Uterus (tissue), 4 donors: ENCODE results near the gene NTPCR. TPM values are rescaled to one million over a fixed set of nuclear protein-coding genes. Genes with fewer than 3 reads are reported as not detected.

Source experiments
- DNase-seq, 2 donors: peaks; one replicate each; pipeline ENCODE4 v3.0.0-alpha.2; 2019 to 2020
- H3K27ac ChIP-seq, 2 donors: fragments of 200-600 bp; sonication (generic); 1 replicate in 1 of 2; 2 replicates in 1 of 2; pipeline ENCODE4 v1.5.1; 2016 to 2018
- H3K27me3 ChIP-seq, 2 donors: fragments of 200-600 bp; sonication (generic); one replicate each; pipeline ENCODE4 v1.5.1; 2018 to 2019; ENCODE audit warnings: control low read depth in 1 of 2
- H3K36me3 ChIP-seq, 2 donors: fragments of 200-600 bp; sonication (generic); one replicate each; pipeline ENCODE4 v1.5.1; 2019; ENCODE audit warnings: control low read depth in 1 of 2
- H3K4me1 ChIP-seq, 2 donors: fragments of 200-600 bp; sonication (generic); one replicate each; pipeline ENCODE4 v1.5.1; 2018 to 2019; ENCODE audit warnings: control low read depth in 1 of 2
- H3K4me3 ChIP-seq, 2 donors: fragments of 200-600 bp; sonication (generic); 1 replicate in 1 of 2; 2 replicates in 1 of 2; pipeline ENCODE4 v1.5.1; 2018 to 2019; ENCODE audit warnings: mild to moderate bottlenecking in 1 of 2
- H3K9me3 ChIP-seq, 2 donors: fragments of 200-600 bp; sonication (generic); one replicate each; pipeline ENCODE4 v1.5.1; 2019; ENCODE audit warnings: control low read depth in 1 of 2
- CTCF ChIP-seq, 4 experiments: fragments of 200-600 bp in 2 of 4; fragments of 450-650 bp in 2 of 4; sonication (generic) in 2 of 4; IDR thresholded peaks; one replicate each; pipeline ENCODE4 v1.5.1; 2016 to 2019; ENCODE audit warnings: antibody characterized with exemption in 4 of 4, mild to moderate bottlenecking in 2 of 4, moderate library complexity in 1 of 4
- POLR2A ChIP-seq, 2 donors: fragments of 450-650 bp; IDR thresholded peaks; one replicate each; pipeline ENCODE4 v1.6.1; 2016; ENCODE audit warnings: antibody characterized with exemption in 2 of 2, mild to moderate bottlenecking in 1 of 2, moderate library complexity in 1 of 2
- intact Hi-C: fragments of 100-400 bp; cut with DNase I; formaldehyde crosslinking; loops from one replicate; pipeline ENCODE4 v1.15.1; 2023; ENCODE audit warnings: low total_unique reads
- total RNA-seq, 4 donors: library from RNA; depleted of rRNA in 3 of 4; stranded (reverse); fragments of >200 nt in 3 of 4; gene quantifications; one replicate each; pipeline versions ENCODE4 v1.1.0 to v1.2.4, GENCODE V29; 2014 to 2023
- donor health status: DM: yes; HTN: yes; CAD: no.

Gene NTPCR
- total RNA-seq, 4 donors from 2014 or later, result 7.4 to 30.1 (median 17.1) TPM

GRCh38 chr1:232927830-232928505 lies 22.4 kb upstream of the NTPCR start:
- TF ChIP-seq CTCF (IDR thresholded peaks at IDR 0.05) (no peak), POLR2A (IDR thresholded peaks at IDR 0.05) (no peak)
- no peaks in the 10 kb centered on the region for H3K9me3 ChIP-seq
- no peaks in the 10 kb centered on the region for H3K36me3 ChIP-seq
- no peak overlapping the region for H3K4me3 ChIP-seq
- no peak overlapping the region for H3K27ac ChIP-seq
- intact Hi-C loops, result no loop called here
- no peaks in the 10 kb centered on the region for H3K27me3 ChIP-seq
- no peak for DNase-seq
- no peaks in the 10 kb centered on the region for H3K4me1 ChIP-seq

GRCh38 chr1:232932486-232933425 lies 17.7 kb upstream of the NTPCR start:
- no peaks in the 10 kb centered on the region for H3K9me3 ChIP-seq
- H3K27me3 ChIP-seq, result no peaks in the 10 kb centered on the region
- no peak for DNase-seq
- H3K4me3 ChIP-seq, result no peak overlapping the region
- no peaks in the 10 kb centered on the region for H3K36me3 ChIP-seq
- no peak overlapping the region for H3K27ac ChIP-seq
- intact Hi-C loops, result no loop called here
- TF ChIP-seq POLR2A (IDR thresholded peaks at IDR 0.05) (no peak), CTCF (IDR thresholded peaks at IDR 0.05) (no peak)
- H3K4me1 ChIP-seq, result no peaks in the 10 kb centered on the region

GRCh38 chr1:232936941-232937340 lies 13.5 kb upstream of the NTPCR start:
- H3K27ac ChIP-seq, result no peak overlapping the region
- H3K36me3 ChIP-seq, result no peaks in the 10 kb centered on the region
- DNase-seq, result no peak
- no peaks in the 10 kb centered on the region for H3K27me3 ChIP-seq
- no peak overlapping the region for H3K4me3 ChIP-seq
- H3K9me3 ChIP-seq, result no peaks in the 10 kb centered on the region
- intact Hi-C loops, result no loop called here
- H3K4me1 ChIP-seq, result no peaks in the 10 kb centered on the region
- TF ChIP-seq POLR2A (IDR thresholded peaks at IDR 0.05) (no peak), CTCF (IDR thresholded peaks at IDR 0.05) (no peak)

GRCh38 chr1:232937741-232938375 lies 12.6 kb upstream of the NTPCR start:
- no peak for DNase-seq
- no peak overlapping the region for H3K27ac ChIP-seq
- intact Hi-C loops, result no loop called here
- TF ChIP-seq CTCF (IDR thresholded peaks at IDR 0.05) (no peak), POLR2A (IDR thresholded peaks at IDR 0.05) (no peak)
- H3K36me3 ChIP-seq, result no peaks in the 10 kb centered on the region
- H3K9me3 ChIP-seq, result no peaks in the 10 kb centered on the region
- H3K4me3 ChIP-seq, result no peak overlapping the region
- H3K27me3 ChIP-seq, result no peaks in the 10 kb centered on the region
- no peaks in the 10 kb centered on the region for H3K4me1 ChIP-seq
